ENCODE results near the gene RABGAP1L.

DNA sequence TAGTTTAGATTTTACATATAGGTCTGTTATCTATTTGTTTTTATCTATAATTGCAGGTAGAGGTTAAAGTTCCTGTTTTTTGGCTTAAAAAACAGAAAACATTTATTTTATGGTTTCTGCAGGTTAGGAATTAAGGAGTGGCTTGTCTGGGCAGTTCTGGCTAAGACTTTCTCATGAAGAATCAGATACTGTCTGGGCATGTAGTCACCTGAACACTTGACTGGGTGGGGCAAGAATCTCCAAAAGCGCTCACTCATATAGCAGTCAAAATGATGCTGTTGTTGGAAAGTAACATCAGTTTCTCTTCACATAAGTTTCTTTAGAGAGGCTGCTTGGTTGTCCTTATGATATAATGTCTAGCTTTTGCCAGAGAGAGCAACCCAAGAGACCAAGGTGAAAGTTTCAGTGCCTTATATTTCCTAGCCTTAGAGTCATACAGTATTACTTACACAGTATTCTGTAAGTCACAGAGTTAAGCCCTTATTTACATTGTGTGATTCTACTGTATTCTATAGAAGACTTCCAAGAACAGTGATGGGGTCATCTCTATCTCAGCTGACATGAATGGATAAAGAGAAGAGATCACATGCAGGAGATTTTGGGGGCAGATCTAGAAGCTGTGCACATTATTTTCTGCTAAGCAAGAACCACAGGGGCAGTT, 163.0 kb downstream of the RABGAP1L start:
- TF ChIP-seq, protein P1, sequence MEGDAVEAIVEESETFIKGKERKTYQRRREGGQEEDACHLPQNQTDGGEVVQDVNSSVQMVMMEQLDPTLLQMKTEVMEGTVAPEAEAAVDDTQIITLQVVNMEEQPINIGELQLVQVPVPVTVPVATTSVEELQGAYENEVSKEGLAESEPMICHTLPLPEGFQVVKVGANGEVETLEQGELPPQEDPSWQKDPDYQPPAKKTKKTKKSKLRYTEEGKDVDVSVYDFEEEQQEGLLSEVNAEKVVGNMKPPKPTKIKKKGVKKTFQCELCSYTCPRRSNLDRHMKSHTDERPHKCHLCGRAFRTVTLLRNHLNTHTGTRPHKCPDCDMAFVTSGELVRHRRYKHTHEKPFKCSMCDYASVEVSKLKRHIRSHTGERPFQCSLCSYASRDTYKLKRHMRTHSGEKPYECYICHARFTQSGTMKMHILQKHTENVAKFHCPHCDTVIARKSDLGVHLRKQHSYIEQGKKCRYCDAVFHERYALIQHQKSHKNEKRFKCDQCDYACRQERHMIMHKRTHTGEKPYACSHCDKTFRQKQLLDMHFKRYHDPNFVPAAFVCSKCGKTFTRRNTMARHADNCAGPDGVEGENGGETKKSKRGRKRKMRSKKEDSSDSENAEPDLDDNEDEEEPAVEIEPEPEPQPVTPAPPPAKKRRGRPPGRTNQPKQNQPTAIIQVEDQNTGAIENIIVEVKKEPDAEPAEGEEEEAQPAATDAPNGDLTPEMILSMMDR (IDR thresholded peaks at IDR 0.05): no peak
- TF ChIP-seq POLR2A (IDR thresholded peaks at IDR 0.05): no peak

All from gastroesophageal sphincter (tissue), 3 donors.